Measurements from ENCODE around the gene ART5.
"Not testable (repeated sequence)": the region's sequence is repeated elsewhere in the genome, so short reads cannot be mapped to it uniquely, and the experiment has no call there.

The ART5 gene

DNA sequence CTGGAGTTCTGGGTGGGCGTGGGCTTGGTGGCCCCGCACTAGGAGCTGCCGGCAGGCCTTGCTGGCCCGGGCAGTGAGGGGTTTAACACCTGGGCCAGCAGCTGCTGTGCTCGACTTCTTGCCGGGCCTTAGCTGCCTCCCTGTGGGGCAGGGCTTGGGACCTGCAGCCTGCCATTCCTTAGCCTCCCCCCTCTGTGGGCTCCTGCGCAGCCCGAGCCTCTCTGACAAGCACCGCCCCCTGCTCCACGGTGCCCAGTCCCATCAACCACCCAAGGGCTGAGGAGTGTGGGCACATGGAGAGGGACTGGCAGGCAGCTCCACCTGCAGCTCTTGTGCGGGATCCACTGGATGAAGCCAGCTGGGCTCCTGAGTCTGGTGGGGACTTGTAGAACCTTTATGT, 53.0 kb downstream of the ART5 start:
- H3K4me1 Mint-ChIP-seq (ENCODE audit: low read depth); H3K36me3 Mint-ChIP-seq (ENCODE audit: low read depth); H3K9me3 Mint-ChIP-seq; H3K4me3 Mint-ChIP-seq; H3K27ac Mint-ChIP-seq: not testable (repeated sequence)
- H3K27me3 Mint-ChIP-seq (ENCODE audit: low read depth) = peaks cover 29% of the 10 kb centered on the region

All from T-helper 1 cell treated with Interleukin-12 subunit alpha and Interleukin-12 subunit beta and Interleukin-4 antibody, amounts not matched to agents 30 μg/mL and 1 μg/mL, for 36 hours (primary cell).